Small intestine (tissue), 7 donors: ENCODE results near the gene CAMKK2. TPM values are rescaled to one million over a fixed set of nuclear protein-coding genes. Genes with fewer than 3 reads are reported as not detected.
A peak's percentile ranks its signal among the peaks of the same experiment; 100 is the strongest.

Experiments used
- DNase-seq, 2 donors: peaks; one replicate each; pipeline versions ENCODE4 v3.0.0 to v3.0.0-alpha.2; 2013
- FAIRE-seq: peaks from 2 replicates; lab custom pipeline; 2012; peaks lifted over from hg19 to GRCh38; lab: Jason Lieb, UNC
- H3K27ac ChIP-seq, 3 donors: one replicate each; pipeline ENCODE4 v1.5.1; 2013; ENCODE audit warnings: low read length in 2 of 3, mild to moderate bottlenecking in 2 of 3, control low read depth in 1 of 3, inconsistent platforms in 1 of 3, low read depth in 1 of 3, moderate library complexity in 1 of 3
- H3K27me3 ChIP-seq, 3 donors: one replicate each; pipeline ENCODE4 v1.6.1; 2013; ENCODE audit warnings: low read length in 3 of 3, inconsistent platforms in 1 of 3; ENCODE audit not compliant: control insufficient read depth in 3 of 3, insufficient read depth in 3 of 3
- H3K36me3 ChIP-seq, 3 donors: one replicate each; pipeline ENCODE4 v1.6.1; 2013; ENCODE audit warnings: low read length in 3 of 3, inconsistent platforms in 1 of 3, low read depth in 1 of 3, mild to moderate bottlenecking in 1 of 3, moderate library complexity in 1 of 3; ENCODE audit not compliant: control insufficient read depth in 3 of 3, insufficient read depth in 2 of 3
- H3K4me1 ChIP-seq, 3 donors: one replicate each; pipeline ENCODE4 v1.6.1; 2013; ENCODE audit warnings: low read length in 2 of 3, inconsistent platforms in 1 of 3, low read depth in 1 of 3, mild to moderate bottlenecking in 1 of 3, moderate library complexity in 1 of 3; ENCODE audit not compliant: control insufficient read depth in 3 of 3, insufficient read depth in 2 of 3
- H3K4me3 ChIP-seq, 3 donors: one replicate each; pipeline ENCODE4 v1.5.1; 2013; ENCODE audit warnings: low read length in 3 of 3, control low read depth in 1 of 3, inconsistent platforms in 1 of 3, low read depth in 1 of 3, mild to moderate bottlenecking in 1 of 3, moderate library complexity in 1 of 3
- H3K9me3 ChIP-seq, 2 donors: one replicate each; pipeline ENCODE4 v1.6.1; 2013; ENCODE audit warnings: low read depth in 1 of 2, low read length in 1 of 2; ENCODE audit not compliant: control insufficient read depth in 2 of 2, insufficient read depth in 1 of 2
- WGBS, 3 donors: extraction: QIAGEN DNeasy Blood & Tissue Kit; methylation state at CpG; one replicate each; pipeline ENCODE4 v1.1.7; 2013; 5-methylcytosine and 5-hydroxymethylcytosine counted together
- polyA plus RNA-seq, 4 donors: library from polyadenylated mRNA; stranded (reverse) in 3 of 4; unstranded in 1 of 4; fragments of 200-250 nt in 3 of 4; fragments of 120-200 nt in 1 of 4; gene quantifications; one replicate each; pipeline versions ENCODE4 v1.2.1 to v1.2.3, GENCODE V29; 2013
- donor health status: healthy with polysubstance abuse.
- donor health status: control.
- donor health status: control.
- donor health status: Bipolar disorder and iron deficiency.
- donor health status: healthy.

The CAMKK2 gene
- polyA plus RNA-seq, 4 donors, result 25.4 to 46.5 (median 39.5) TPM

GRCh38 chr12:121196902-121197301 lies 99.6 kb downstream of the CAMKK2 start:
- H3K36me3 ChIP-seq, result no peaks in the 10 kb centered on the region
- WGBS, 3 donors, result 68 to 79% (median 78%) methylated on average over 6 of the region's 6 CpGs
- H3K27ac ChIP-seq, result no peak overlapping the region
- no peak overlapping the region for H3K4me3 ChIP-seq
- DNase-seq (no peak), FAIRE-seq (no peak)
- H3K4me1 ChIP-seq, result no peaks in the 10 kb centered on the region
- no peaks in the 10 kb centered on the region for H3K27me3 ChIP-seq
- no peaks in the 10 kb centered on the region for H3K9me3 ChIP-seq

GRCh38 chr12:121191151-121191550 lies 105.4 kb downstream of the CAMKK2 start:
- Histone ChIP-seq H3K27ac (peak overlapping the region in 1 of 3 donors; percentile 55), H3K4me1 (no peaks in the 10 kb centered on the region), H3K27me3 (no peaks in the 10 kb centered on the region), H3K9me3 (peaks cover 0 to 2% of the 10 kb centered on the region in 2 donors), H3K4me3 (no peak overlapping the region), H3K36me3 (no peaks in the 10 kb centered on the region)
- 88 to 96% (median 89%) methylated on average over 3 of the region's 3 CpGs for WGBS, 3 donors
- FAIRE-seq (no peak), DNase-seq (no peak)

GRCh38 chr12:121190523-121191031 lies 105.9 kb downstream of the CAMKK2 start:
- WGBS, 3 donors, result 44 to 62% (median 56%) methylated on average over 2 of the region's 2 CpGs
- DNase-seq (no peak), FAIRE-seq (no peak)
- Histone ChIP-seq H3K9me3 (peaks cover 0 to 5% of the 10 kb centered on the region in 2 donors), H3K27me3 (no peaks in the 10 kb centered on the region), H3K4me3 (no peak overlapping the region), H3K4me1 (no peaks in the 10 kb centered on the region), H3K36me3 (no peaks in the 10 kb centered on the region), H3K27ac (peak overlapping the region in 1 of 3 donors; percentile 55)

- no peak overlapping the region for H3K27ac ChIP-seq
- H3K27me3 ChIP-seq, result no peaks in the 10 kb centered on the region
- no peak overlapping the region for H3K4me3 ChIP-seq
- 41 to 71% (median 45%) methylated on average over 9 of the region's 9 CpGs for WGBS, 3 donors
- no peaks in the 10 kb centered on the region for H3K36me3 ChIP-seq
- peaks cover 0 to 5% of the 10 kb centered on the region in 2 donors for H3K9me3 ChIP-seq
- DNase-seq (peak in 1 of 2 donors; percentile 61), FAIRE-seq (no peak)
- H3K4me1 ChIP-seq, result no peaks in the 10 kb centered on the region
These were observed 106.8 kb downstream of the CAMKK2 start for GRCh38 chr12:121189619-121190155.

GRCh38 chr12:121189131-121189530 lies 107.4 kb downstream of the CAMKK2 start:
- no peaks in the 10 kb centered on the region for H3K27me3 ChIP-seq
- no peak overlapping the region for H3K4me3 ChIP-seq
- 70 to 77% (median 74%) methylated on average over 9 of the region's 9 CpGs for WGBS, 3 donors
- H3K36me3 ChIP-seq, result peaks cover 0 to 3% (median 0%) of the 10 kb centered on the region in 3 donors
- FAIRE-seq (no peak), DNase-seq (no peak)
- peaks cover 0 to 5% of the 10 kb centered on the region in 2 donors for H3K9me3 ChIP-seq
- no peaks in the 10 kb centered on the region for H3K4me1 ChIP-seq
- H3K27ac ChIP-seq, result no peak overlapping the region

- WGBS, 3 donors, result 97 to 98% (median 98%) methylated on average over 2 of the region's 2 CpGs
- H3K9me3 ChIP-seq, result peaks cover 0 to 5% of the 10 kb centered on the region in 2 donors
- H3K36me3 ChIP-seq, result peaks cover 0 to 3% (median 0%) of the 10 kb centered on the region in 3 donors
- DNase-seq (no peak), FAIRE-seq (no peak)
- no peaks in the 10 kb centered on the region for H3K27me3 ChIP-seq
- no peak overlapping the region for H3K4me3 ChIP-seq
- no peak overlapping the region for H3K27ac ChIP-seq
- H3K4me1 ChIP-seq, result no peaks in the 10 kb centered on the region
These were observed 108.3 kb downstream of the CAMKK2 start for GRCh38 chr12:121188227-121188626.

Other genes starting within 250 kb of the CAMKK2 start
- under 1 TPM in 3 of 4 donors, not detected in 1; 0.27 to 0.66 (median 0.62) TPM for gene P2RX7, start 163.8 kb downstream of the CAMKK2 start, polyA plus RNA-seq
- 100 to 1,000 TPM in 1 of 4 donors, 10 to 100 TPM in 3; 17.5 to 129 (median 43.5) TPM for gene P2RX4, start 86.6 kb downstream of the CAMKK2 start, polyA plus RNA-seq
- 100 to 1,000 TPM in 1 of 4 donors, 10 to 100 TPM in 3; 65.4 to 135 (median 79.4) TPM for gene ANAPC5, start 55.7 kb upstream of the CAMKK2 start, polyA plus RNA-seq
- gene RNF34, start 103.4 kb upstream of the CAMKK2 start, polyA plus RNA-seq, result 10 to 100 TPM; 29.7 to 39.0 (median 31.8) TPM